ENCODE results near the gene ERCC1.
"Not testable (repeated sequence)": the region's sequence is repeated elsewhere in the genome, so short reads cannot be mapped to it uniquely, and the experiment has no call there.

DNA sequence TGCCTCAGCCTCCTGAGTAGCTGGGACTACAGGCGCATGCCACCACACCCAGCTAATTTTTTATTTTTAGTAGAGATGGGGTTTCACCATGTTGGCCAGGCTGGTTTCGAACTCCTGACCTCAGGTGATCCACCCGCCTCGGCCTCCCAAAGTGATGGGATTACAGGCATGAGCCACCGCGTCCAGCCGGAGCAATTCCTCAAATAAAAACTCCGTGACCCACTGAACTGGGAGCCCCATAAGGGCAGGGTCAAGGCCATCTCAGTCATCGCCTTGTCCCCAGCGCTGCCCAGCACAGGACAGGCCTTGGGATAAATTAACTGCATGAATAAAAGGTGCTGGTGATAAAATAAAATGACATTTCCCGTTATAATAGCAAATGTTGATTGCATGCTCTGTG is 6.2 kb upstream of the ERCC1 start:
- TF ChIP-seq SIN3A (IDR thresholded peaks at IDR 0.05; ENCODE audit: borderline replicate concordance, low read depth, low read length); CTCF (IDR thresholded peaks at IDR 0.05); EP300 (IDR thresholded peaks at IDR 0.05; ENCODE audit: borderline replicate concordance in 1 of 2, low read depth in 1 of 2, low read length in 1 of 2); POLR2AphosphoS5 (IDR thresholded peaks at IDR 0.05; ENCODE audit: low read depth, low read length); SMC3 (IDR thresholded peaks at IDR 0.05; ENCODE audit: low read depth, low read length); EZH2phosphoT487 (IDR thresholded peaks at IDR 0.05; ENCODE audit: borderline replicate concordance, low read depth); FOXM1 (IDR thresholded peaks at IDR 0.05; ENCODE audit: low read depth): not testable (repeated sequence)
- TF ChIP-seq, protein P1, sequence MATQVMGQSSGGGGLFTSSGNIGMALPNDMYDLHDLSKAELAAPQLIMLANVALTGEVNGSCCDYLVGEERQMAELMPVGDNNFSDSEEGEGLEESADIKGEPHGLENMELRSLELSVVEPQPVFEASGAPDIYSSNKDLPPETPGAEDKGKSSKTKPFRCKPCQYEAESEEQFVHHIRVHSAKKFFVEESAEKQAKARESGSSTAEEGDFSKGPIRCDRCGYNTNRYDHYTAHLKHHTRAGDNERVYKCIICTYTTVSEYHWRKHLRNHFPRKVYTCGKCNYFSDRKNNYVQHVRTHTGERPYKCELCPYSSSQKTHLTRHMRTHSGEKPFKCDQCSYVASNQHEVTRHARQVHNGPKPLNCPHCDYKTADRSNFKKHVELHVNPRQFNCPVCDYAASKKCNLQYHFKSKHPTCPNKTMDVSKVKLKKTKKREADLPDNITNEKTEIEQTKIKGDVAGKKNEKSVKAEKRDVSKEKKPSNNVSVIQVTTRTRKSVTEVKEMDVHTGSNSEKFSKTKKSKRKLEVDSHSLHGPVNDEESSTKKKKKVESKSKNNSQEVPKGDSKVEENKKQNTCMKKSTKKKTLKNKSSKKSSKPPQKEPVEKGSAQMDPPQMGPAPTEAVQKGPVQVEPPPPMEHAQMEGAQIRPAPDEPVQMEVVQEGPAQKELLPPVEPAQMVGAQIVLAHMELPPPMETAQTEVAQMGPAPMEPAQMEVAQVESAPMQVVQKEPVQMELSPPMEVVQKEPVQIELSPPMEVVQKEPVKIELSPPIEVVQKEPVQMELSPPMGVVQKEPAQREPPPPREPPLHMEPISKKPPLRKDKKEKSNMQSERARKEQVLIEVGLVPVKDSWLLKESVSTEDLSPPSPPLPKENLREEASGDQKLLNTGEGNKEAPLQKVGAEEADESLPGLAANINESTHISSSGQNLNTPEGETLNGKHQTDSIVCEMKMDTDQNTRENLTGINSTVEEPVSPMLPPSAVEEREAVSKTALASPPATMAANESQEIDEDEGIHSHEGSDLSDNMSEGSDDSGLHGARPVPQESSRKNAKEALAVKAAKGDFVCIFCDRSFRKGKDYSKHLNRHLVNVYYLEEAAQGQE (IDR thresholded peaks at IDR 0.05; ENCODE audit: low read depth, low read length): not testable (repeated sequence)

Measured in SK-N-SH (cell line).